K562 (cell line): ENCODE data around the gene PASD1. TPM values are rescaled to one million over a fixed set of nuclear protein-coding genes. Genes with fewer than 3 reads are reported as not detected.
A peak's percentile ranks its signal among the peaks of the same experiment; 100 is the strongest.

Experiments used
- ATAC-seq: fragments of 200-7000 bp; cut with Tn5 transposase; 3 replicates; pipeline ENCODE4 v1.9.1; 2020; ENCODE audit warnings: moderate library complexity
- BruUV-seq: library from RNA; stranded (reverse); fragments of 400-500 nt; replicated peaks from 2 replicates; lab custom pipeline; 2021; lab: Mats Ljungman, UMichigan
- CTCF ChIA-PET: fragments of 300-600 bp; formaldehyde crosslinking; extraction: SDS; loops from one replicate; lab custom pipeline; 2021; ENCODE audit warnings: low intra/inter-chr PET ratio; lab: Yijun Ruan, JAX
- POLR2A ChIA-PET: fragments of 300-600, 350-650 bp; sonication (Branson Sonifier 250); formaldehyde crosslinking; extraction: SDS; loops from one replicate; lab custom pipeline; 2021; ENCODE audit warnings: antibody characterized with exemption, inconsistent platforms; lab: Yijun Ruan, JAX
- DNase-seq, 4 experiments: peaks; one replicate each; pipeline versions ENCODE4 v3.0.0 to v3.0.0-alpha.2; 2011 to 2018; ENCODE audit warnings: low spot score in 3 of 4, mixed read lengths in 3 of 4; ENCODE audit errors: extremely low read depth in 1 of 4
- FAIRE-seq: peaks from 2 replicates; lab custom pipeline; 2011; peaks lifted over from hg19 to GRCh38; lab: Jason Lieb, UNC
- H2AFZ ChIP-seq: 2 replicates; pipeline ENCODE4 v1.6.0; 2011; ENCODE audit warnings: low read depth, low read length, control low read depth, inconsistent platforms
- H3K27ac ChIP-seq: fragments of 200-600 bp; 3 replicates; pipeline ENCODE4 v1.8.0; 2011; ENCODE audit warnings: low read depth, mild to moderate bottlenecking, control low read depth, inconsistent platforms, low read length, moderate library complexity, mixed read lengths; ENCODE audit errors: extremely low read depth
- H3K27me3 ChIP-seq, 2 experiments: fragments of 300-600 bp in 1 of 2; 2 replicates in 1 of 2; 3 replicates in 1 of 2; pipeline versions ENCODE4 v1.6.0 to v1.8.0; 2011; ENCODE audit warnings: inconsistent platforms in 2 of 2, low read length in 2 of 2, mild to moderate bottlenecking in 1 of 2, mixed read lengths in 1 of 2, moderate library complexity in 1 of 2; ENCODE audit not compliant: control insufficient read depth in 2 of 2, insufficient read depth in 2 of 2
- H3K36me3 ChIP-seq: fragments of 300-600 bp; 3 replicates; pipeline ENCODE4 v1.8.0; 2011; ENCODE audit warnings: mild to moderate bottlenecking, low read length, inconsistent platforms; ENCODE audit not compliant: control insufficient read depth, insufficient read depth
- H3K4me1 ChIP-seq, 2 experiments: fragments of 200-600 bp in 1 of 2; replicated peaks in 1 of 2; 2 replicates in 1 of 2; 3 replicates in 1 of 2; pipeline versions ENCODE4 v1.5.1 to v1.8.0; 2011; ENCODE audit warnings: inconsistent platforms in 2 of 2, low read length in 2 of 2, mild to moderate bottlenecking in 1 of 2, mixed read lengths in 1 of 2, moderate library complexity in 1 of 2; ENCODE audit not compliant: control insufficient read depth in 2 of 2, insufficient read depth in 2 of 2
- H3K4me2 ChIP-seq: 2 replicates; pipeline ENCODE4 v1.6.1; 2011; ENCODE audit warnings: low read length, control low read depth, inconsistent platforms, mixed read lengths; ENCODE audit not compliant: insufficient read depth
- H3K4me3 ChIP-seq: fragments of 200-600 bp; sonication (generic), shearing (Covaris generic); 2 replicates; pipeline ENCODE4 v1.5.1; 2016; ENCODE audit warnings: control low read depth, inconsistent platforms
- H3K79me2 ChIP-seq: fragments of 200-600 bp; 3 replicates; pipeline ENCODE4 v1.8.0; 2011; ENCODE audit warnings: low read length, inconsistent platforms; ENCODE audit not compliant: control insufficient read depth, insufficient read depth
- H3K9ac ChIP-seq, 2 experiments: 2 replicates each; pipeline versions ENCODE4 v1.6.0 to v1.6.1; 2011; ENCODE audit warnings: low read depth in 2 of 2, low read length in 2 of 2, control low read depth in 1 of 2, inconsistent platforms in 1 of 2, mild to moderate bottlenecking in 1 of 2, mixed read lengths in 1 of 2; ENCODE audit not compliant: insufficient read depth in 1 of 2
- H3K9me1 ChIP-seq: one replicate; pipeline ENCODE4 v1.6.0; 2011; ENCODE audit warnings: inconsistent platforms, mild to moderate bottlenecking, low read length, moderate library complexity; ENCODE audit not compliant: control insufficient read depth, insufficient read depth
- H3K9me3 ChIP-seq: replicated peaks from 2 replicates; pipeline ENCODE4 v1.5.1; 2011; ENCODE audit warnings: low read depth, low read length, inconsistent platforms; ENCODE audit not compliant: control insufficient read depth, insufficient read depth
- H4K20me1 ChIP-seq: replicated peaks from 2 replicates; pipeline ENCODE4 v1.6.1; 2011; ENCODE audit warnings: low read length, inconsistent platforms, mixed read lengths; ENCODE audit not compliant: control insufficient read depth, insufficient read depth
- BCOR ChIP-seq: fragments of 450-650 bp; IDR thresholded peaks from 2 replicates; pipeline ENCODE4 v1.6.1; 2016
- DLX4 ChIP-seq: fragments of 250-450 bp; sonication (Bioruptor Pico); IDR thresholded peaks from 2 replicates; pipeline ENCODE4 v1.6.1; 2021; ENCODE audit warnings: mild to moderate bottlenecking
- GATA2 ChIP-seq: sonication (generic); formaldehyde crosslinking; IDR thresholded peaks from 2 replicates; pipeline ENCODE4 v1.4.0; 2020; ENCODE audit warnings: mild to moderate bottlenecking, missing genetic modification reagents
- HMBOX1 ChIP-seq: sonication (generic); IDR thresholded peaks from 2 replicates; pipeline ENCODE4 v1.6.1; 2016
- NFATC3 ChIP-seq: fragments of 450-650 bp; IDR thresholded peaks from 2 replicates; pipeline ENCODE4 v1.6.1; 2017; ENCODE audit warnings: mild to moderate bottlenecking
- PHTF2 ChIP-seq: fragments of 250-450 bp; sonication (Bioruptor Pico); IDR thresholded peaks from 2 replicates; pipeline ENCODE4 v1.5.0; 2021; ENCODE audit warnings: mild to moderate bottlenecking
- RFX1 ChIP-seq: fragments of 450-650 bp; IDR thresholded peaks from 2 replicates; pipeline ENCODE4 v1.6.1; 2016; ENCODE audit warnings: mild to moderate bottlenecking, moderate library complexity
- SLC30A9 ChIP-seq: fragments of 250-450 bp; sonication (Bioruptor Pico); IDR thresholded peaks from 2 replicates; pipeline ENCODE4 v1.8.0; 2022; ENCODE audit warnings: mild to moderate bottlenecking, moderate library complexity
- SMARCC2 ChIP-seq: fragments of 450-650 bp; IDR thresholded peaks from 2 replicates; pipeline ENCODE4 v1.6.1; 2017; ENCODE audit warnings: antibody characterized with exemption, moderate library complexity, mild to moderate bottlenecking, low read depth
- SRSF9 ChIP-seq: fragments of 200-400 bp; formaldehyde crosslinking; IDR thresholded peaks from 2 replicates; pipeline ENCODE4 v1.6.1; 2017; ENCODE audit warnings: low read depth, low read length, borderline replicate concordance
- TBL1XR1 ChIP-seq, 2 experiments: IDR thresholded peaks; 2 replicates each; pipeline ENCODE4 v1.6.1; 2012; ENCODE audit warnings: improper control_type of control experiment in 2 of 2, low read length in 2 of 2, mild to moderate bottlenecking in 1 of 2
- TFE3 ChIP-seq: fragments of 450-650 bp; formaldehyde crosslinking; IDR thresholded peaks from 2 replicates; pipeline ENCODE4 v1.4.0; 2020; ENCODE audit warnings: mild to moderate bottlenecking, mixed read lengths
- ZEB2 ChIP-seq: fragments of 450-650 bp; IDR thresholded peaks from 2 replicates; pipeline ENCODE4 v1.6.1; 2016
- ZNF197 ChIP-seq: fragments of 200-800 bp; sonication (Bioruptor generic); IDR thresholded peaks from 2 replicates; pipeline ENCODE4 v1.6.1; 2016; ENCODE audit warnings: low read depth, missing genetic modification characterization, missing compliant biosample characterization
- ZNF282 ChIP-seq: sonication (generic); formaldehyde crosslinking; IDR thresholded peaks from 2 replicates; pipeline ENCODE4 v1.8.1; 2023; ENCODE audit warnings: missing genetic modification reagents
- ZNF41 ChIP-seq: fragments of 250-450 bp; sonication (Bioruptor Pico); conservative IDR thresholded peaks from 2 replicates; pipeline ENCODE4 v1.4.0; 2020; ENCODE audit warnings: mild to moderate bottlenecking
- ZNF76 ChIP-seq: fragments of 250-450 bp; sonication (Bioruptor Pico); IDR thresholded peaks from 2 replicates; pipeline ENCODE4 v1.4.0; 2020; ENCODE audit warnings: mild to moderate bottlenecking, moderate library complexity, borderline replicate concordance
- WGBS: fragments of 100-300 bp; shearing (Covaris generic); methylation state at CpG from one replicate; pipeline ENCODE4 v1.1.6; 2016; ENCODE audit warnings: low coverage, mixed read lengths; ENCODE audit not compliant: insufficient coverage; ENCODE audit errors: missing lambda C conversion rate; 5-methylcytosine and 5-hydroxymethylcytosine counted together
- in situ Hi-C: fragments of 300-500 bp; cut with MboI; formaldehyde crosslinking; loops from 4 replicates; pipeline ENCODE4 v1.15.0; 2018; ENCODE audit warnings: inconsistent platforms, mixed read lengths
- intact Hi-C: fragments of 100-400 bp; cut with micrococcal nuclease; formaldehyde crosslinking; loops from 2 replicates; pipeline ENCODE4 v1.14.2; 2022
- polyA plus RNA-seq, 8 experiments: library from polyadenylated mRNA; depleted of rRNA in 4 of 8; stranded (reverse) in 5 of 8; unstranded in 3 of 8; fragments of >200 nt; fragmentation: Nextera tagmentation in 2 of 8; fragmentation: Illumina TruSeq in 1 of 8; extraction: Ambion mirVana in 2 of 8; extraction: Trizol in 1 of 8; gene quantifications; 2 replicates each; pipeline versions ENCODE4 v1.2.1 to v1.2.3, GENCODE V29; 2011 to 2014; ENCODE audit warnings: inconsistent platforms in 1 of 8, missing spikeins in 1 of 8
- total RNA-seq, 7 experiments: library from RNA; depleted of rRNA in 6 of 7; stranded (reverse); fragments of >200 nt in 6 of 7; fragmentation: Illumina TruSeq in 2 of 7; extraction: Trizol in 2 of 7; gene quantifications; 2 replicates each; pipeline versions ENCODE4 v1.2.1 to v1.2.3, GENCODE V29; 2011 to 2021; ENCODE audit warnings: low replicate concordance in 1 of 7

PASD1 gene
- total and polyA plus RNA-seq, 9 of the 15 experiments (the other 6 are each of a cell fraction or from before 2014, with no cell fraction given): 1.7 to 12.8 (median 9.6) TPM

GRCh38 chrX:151633157-151633556 is 69.7 kb downstream of the PASD1 start:
- BruUV-seq: no TSS peak
- FAIRE-seq (peak; percentile 92), ATAC-seq (peak; percentile 94), DNase-seq (peak; percentile 53 to 86 (median 66))
- Histone ChIP-seq H3K9me1 (no peaks in the 10 kb centered on the region), H3K27me3 (no peaks in the 10 kb centered on the region), H3K27ac (no peak overlapping the region), H3K9ac (no peak overlapping the region), H3K4me2 (no peak overlapping the region; the same call in 1 of the 2 replicates), H3K4me3 (no peak overlapping the region), H4K20me1 (no peaks in the 10 kb centered on the region), H3K79me2 (no peaks in the 10 kb centered on the region), H3K4me1 (peaks cover 8 to 12% of the 10 kb centered on the region in 2 experiments; a peak in 3 of 5 replicates), H3K9me3 (no peaks in the 10 kb centered on the region), H2AFZ (no peak overlapping the region), H3K36me3 (no peaks in the 10 kb centered on the region)
- CTCF ChIA-PET: no interaction called here
- WGBS: 0% methylated on average over 4 of the region's 4 CpGs
- in situ Hi-C loops: no loop called here
- POLR2A ChIA-PET: interaction anchor here (1.3 kb wide), 1 partner anchor 15 kb away, joined by 4 read pairs; no protein-coding TSS in a partner anchor
- intact Hi-C loops: no loop called here
- TF ChIP-seq ZEB2 (peak; percentile 77), SMARCC2 (no peak), PHTF2 (no peak), RFX1 (no peak), NFATC3 (no peak), TBL1XR1 (IDR thresholded peaks at IDR 0.05; ENCODE audit: low read length in 2 of 2) (peak; percentile 48 to 75; a peak in 2 of 4 replicates), ZNF41 (no peak), SRSF9 (no peak), ZNF76 (CRISPR knock-in tag) (no peak), TFE3 (CRISPR knock-in tag) (no peak), ZNF197 (CRISPR knock-in tag) (no peak), HMBOX1 (0 out of 2 replicates have a peak, but pooled peaks have one; percentile 41), DLX4 (no peak), BCOR (0 out of 2 replicates have a peak, but pooled peaks have one; percentile 20), SLC30A9 (no peak), ZNF282 (CRISPR knock-in tag) (no peak), GATA2 (no peak)
